Endodermal cell (in vitro differentiated cells): ENCODE data around the gene MTOR. TPM values are rescaled to one million over a fixed set of nuclear protein-coding genes. Genes with fewer than 3 reads are reported as not detected.
A peak's percentile ranks its signal among the peaks of the same experiment; 100 is the strongest.

Source experiments
- DNase-seq: peaks from one replicate; pipeline ENCODE4 v3.0.0-alpha.2; 2017
- H3K27ac ChIP-seq: 2 replicates; pipeline ENCODE4 v1.5.1; 2013; ENCODE audit warnings: mild to moderate bottlenecking, low read depth, low read length, moderate library complexity
- H3K27me3 ChIP-seq: 2 replicates; pipeline ENCODE4 v1.6.1; 2013; ENCODE audit warnings: mild to moderate bottlenecking, low read length, moderate library complexity; ENCODE audit not compliant: insufficient read depth, control insufficient read depth, poor library complexity, severe bottlenecking
- H3K36me3 ChIP-seq: 2 replicates; pipeline ENCODE4 v1.7.0; 2013; ENCODE audit warnings: mild to moderate bottlenecking, low read length, moderate library complexity; ENCODE audit not compliant: control insufficient read depth, insufficient read depth
- H3K4me1 ChIP-seq: one replicate; pipeline ENCODE4 v1.7.0; 2013; ENCODE audit warnings: low read length; ENCODE audit not compliant: control insufficient read depth, insufficient read depth
- H3K4me3 ChIP-seq: 2 replicates; pipeline ENCODE4 v1.5.1; 2013; ENCODE audit warnings: mild to moderate bottlenecking, low read length, moderate library complexity
- H3K9ac ChIP-seq: 2 replicates; pipeline ENCODE4 v1.6.1; 2013; ENCODE audit warnings: mild to moderate bottlenecking, low read length, moderate library complexity; ENCODE audit not compliant: poor library complexity, severe bottlenecking; ENCODE audit errors: extremely low read depth
- H3K9me3 ChIP-seq: 2 replicates; pipeline ENCODE4 v1.6.1; 2013; ENCODE audit warnings: mild to moderate bottlenecking, low read length, moderate library complexity; ENCODE audit not compliant: control insufficient read depth
- H3K27ac Mint-ChIP-seq: 2 replicates; pipeline ENCODE4 v1.8.0; 2020; ENCODE audit warnings: mixed read lengths
- H3K27me3 Mint-ChIP-seq: 2 replicates; pipeline ENCODE4 v1.8.0; 2021; ENCODE audit warnings: mild to moderate bottlenecking, mixed read lengths; ENCODE audit not compliant: insufficient read depth
- H3K36me3 Mint-ChIP-seq: 2 replicates; pipeline ENCODE4 v1.8.0; 2020; ENCODE audit warnings: low read depth, mixed read lengths
- H3K4me1 Mint-ChIP-seq: 2 replicates; pipeline ENCODE4 v1.8.0; 2020; ENCODE audit warnings: mixed read lengths
- H3K4me3 Mint-ChIP-seq: 2 replicates; pipeline ENCODE4 v1.8.0; 2020; ENCODE audit warnings: mild to moderate bottlenecking, moderate library complexity, mixed read lengths
- H3K9me3 Mint-ChIP-seq: 2 replicates; pipeline ENCODE4 v1.8.0; 2020; ENCODE audit warnings: mild to moderate bottlenecking, mixed read lengths
- WGBS, 2 experiments: methylation state at CpG; one replicate each; pipeline versions ENCODE4 v1.1.5 to v1.1.7; 2013; ENCODE audit warnings: missing lambda C conversion rate in 2 of 2, mixed read lengths in 1 of 2; ENCODE audit not compliant: insufficient coverage in 1 of 2, insufficient read length in 1 of 2; 5-methylcytosine and 5-hydroxymethylcytosine counted together
- total RNA-seq, 2 donors: library from RNA; stranded (reverse); fragmentation: NEBNext Ultra II Directional in 1 of 2; extraction: Animal tissue kit (Norgen Biotek cat#: 25700) in 1 of 2; gene quantifications; 2 replicates in 1 of 2; 3 replicates in 1 of 2; pipeline ENCODE4 v1.2.1, GENCODE V29; 2021
- TF ChIP-seq, protein P1 (sequence below): fragments of 200-600 bp; sonication (generic); conservative IDR thresholded peaks from 2 replicates; pipeline ENCODE4 v1.5.0; 2021; ENCODE audit warnings: antibody characterized with exemption, mild to moderate bottlenecking

The MTOR gene
- total RNA-seq, 2 donors from 2014 or later: 69.0 to 78.3 TPM

- Histone ChIP-seq H3K4me1 (peaks cover 5% of the 10 kb centered on the region), H3K27me3 (no peaks in the 10 kb centered on the region), H3K4me3 (no peak overlapping the region), H3K27ac (no peak overlapping the region), H3K9ac (no peak overlapping the region), H3K9me3 (no peaks in the 10 kb centered on the region), H3K36me3 (peaks cover 75% of the 10 kb centered on the region)
- H3K4me3 Mint-ChIP-seq: no peak overlapping the region
- H3K27me3 Mint-ChIP-seq: peaks cover 2% of the 10 kb centered on the region
- TF ChIP-seq, protein P1, sequence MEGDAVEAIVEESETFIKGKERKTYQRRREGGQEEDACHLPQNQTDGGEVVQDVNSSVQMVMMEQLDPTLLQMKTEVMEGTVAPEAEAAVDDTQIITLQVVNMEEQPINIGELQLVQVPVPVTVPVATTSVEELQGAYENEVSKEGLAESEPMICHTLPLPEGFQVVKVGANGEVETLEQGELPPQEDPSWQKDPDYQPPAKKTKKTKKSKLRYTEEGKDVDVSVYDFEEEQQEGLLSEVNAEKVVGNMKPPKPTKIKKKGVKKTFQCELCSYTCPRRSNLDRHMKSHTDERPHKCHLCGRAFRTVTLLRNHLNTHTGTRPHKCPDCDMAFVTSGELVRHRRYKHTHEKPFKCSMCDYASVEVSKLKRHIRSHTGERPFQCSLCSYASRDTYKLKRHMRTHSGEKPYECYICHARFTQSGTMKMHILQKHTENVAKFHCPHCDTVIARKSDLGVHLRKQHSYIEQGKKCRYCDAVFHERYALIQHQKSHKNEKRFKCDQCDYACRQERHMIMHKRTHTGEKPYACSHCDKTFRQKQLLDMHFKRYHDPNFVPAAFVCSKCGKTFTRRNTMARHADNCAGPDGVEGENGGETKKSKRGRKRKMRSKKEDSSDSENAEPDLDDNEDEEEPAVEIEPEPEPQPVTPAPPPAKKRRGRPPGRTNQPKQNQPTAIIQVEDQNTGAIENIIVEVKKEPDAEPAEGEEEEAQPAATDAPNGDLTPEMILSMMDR: no peak
- H3K36me3 Mint-ChIP-seq: peaks cover 74% of the 10 kb centered on the region
- no peak overlapping the region for H3K27ac Mint-ChIP-seq
- DNase-seq: no peak
- WGBS, 2 experiments: 92 to 100% methylated on average over 2 to 4 of the region's 4 CpGs
- peaks cover 9% of the 10 kb centered on the region for H3K4me1 Mint-ChIP-seq
- H3K9me3 Mint-ChIP-seq: no peaks in the 10 kb centered on the region
Measured at GRCh38 chr1:11229203-11229602, 33.1 kb downstream of the MTOR start.

DNA sequence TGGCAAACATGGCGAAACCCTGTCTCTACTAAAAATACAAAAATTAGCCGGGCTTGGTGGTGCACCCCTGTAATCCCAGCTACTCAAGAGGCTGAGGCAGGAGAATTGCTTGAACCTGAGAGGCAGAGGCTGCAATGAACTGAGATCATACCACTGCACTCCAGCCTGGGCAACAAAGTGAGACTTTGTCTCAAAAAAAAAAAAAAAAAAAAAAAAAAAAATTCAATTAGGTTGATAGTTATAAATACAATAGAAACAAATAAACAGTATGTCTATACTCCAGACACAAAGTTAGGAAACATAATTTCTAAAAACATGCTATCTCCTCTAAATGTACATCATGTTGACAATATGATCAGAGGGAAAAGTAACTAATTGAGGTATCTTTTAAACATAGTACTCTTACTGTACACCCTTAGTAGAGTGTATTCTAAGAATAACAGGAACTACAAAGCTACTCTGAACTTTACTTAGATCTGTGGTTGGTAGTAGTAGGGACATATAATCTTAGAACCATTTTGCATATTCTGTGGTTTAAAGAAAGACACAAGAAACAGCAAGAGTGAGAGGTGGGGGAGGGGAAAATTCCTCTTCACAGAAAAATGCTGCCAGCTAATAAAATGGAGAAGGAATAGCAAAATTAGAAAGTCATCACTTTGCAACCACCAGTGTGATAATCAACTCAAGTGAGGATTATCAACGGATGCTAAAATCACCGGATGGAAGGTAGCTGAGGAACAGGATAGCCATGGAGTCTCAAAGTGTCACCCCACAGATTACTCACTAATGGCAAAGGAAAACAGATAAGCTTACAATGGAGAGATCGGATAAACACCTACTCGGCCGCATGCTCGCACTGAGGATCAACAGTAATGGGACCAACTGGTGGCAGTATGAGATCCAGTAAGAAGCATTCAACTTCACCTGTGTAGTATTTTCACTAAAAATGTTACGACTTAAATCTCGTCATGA is 35.0 kb downstream of the MTOR start:
- TF ChIP-seq, protein P1: no peak
- Mint-ChIP-seq H3K27me3 (peaks cover 2% of the 10 kb centered on the region), H3K4me1 (peaks cover 9% of the 10 kb centered on the region), H3K9me3 (no peaks in the 10 kb centered on the region), H3K4me3 (no peak overlapping the region), H3K27ac (peak overlapping the region; percentile 54), H3K36me3 (peaks cover 66% of the 10 kb centered on the region)
- no peak overlapping the region for H3K9ac ChIP-seq
- DNase-seq: no peak
- H3K36me3 ChIP-seq: peaks cover 70% of the 10 kb centered on the region
- WGBS, 2 experiments: 86 to 89% methylated on average over 9 to 10 of the region's 10 CpGs
- H3K4me3 ChIP-seq: no peak overlapping the region
- H3K9me3 ChIP-seq: no peaks in the 10 kb centered on the region
- peaks cover 5% of the 10 kb centered on the region for H3K4me1 ChIP-seq
- H3K27me3 ChIP-seq: no peaks in the 10 kb centered on the region
- no peak overlapping the region for H3K27ac ChIP-seq

DNA sequence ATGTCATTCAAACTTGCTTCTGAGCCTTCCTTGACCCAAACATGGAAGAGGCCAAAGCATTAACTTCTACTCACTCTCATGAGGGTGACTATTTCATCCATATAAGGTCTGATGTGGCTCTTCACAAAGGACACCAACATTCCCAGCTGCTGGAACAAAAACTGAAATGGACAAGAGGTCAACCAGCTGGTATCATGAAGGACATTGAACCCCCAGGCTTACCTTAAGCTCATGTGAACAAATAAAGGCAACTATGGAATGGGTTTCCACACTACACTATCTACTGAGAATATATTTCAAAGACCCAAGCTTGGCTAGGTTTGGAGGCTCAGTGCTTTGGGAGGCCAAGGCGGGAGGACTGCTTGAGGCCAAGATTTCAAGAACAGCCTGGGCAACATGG is 46.3 kb downstream of the MTOR start:
- no peaks in the 10 kb centered on the region for H3K9me3 Mint-ChIP-seq
- Histone ChIP-seq H3K27ac (no peak overlapping the region), H3K27me3 (no peaks in the 10 kb centered on the region), H3K9me3 (no peaks in the 10 kb centered on the region), H3K4me1 (no peaks in the 10 kb centered on the region), H3K36me3 (peaks cover 87% of the 10 kb centered on the region), H3K9ac (no peak overlapping the region), H3K4me3 (no peak overlapping the region)
- TF ChIP-seq, protein P1: no peak
- 86% methylated on average over 1 of the region's 1 CpG; no CpG with 5 or more reads in 1 of the 2 experiments for WGBS, 2 experiments
- DNase-seq: no peak
- no peaks in the 10 kb centered on the region for H3K27me3 Mint-ChIP-seq
- H3K27ac Mint-ChIP-seq: peak overlapping the region; percentile 59
- H3K4me3 Mint-ChIP-seq: no peak overlapping the region
- peaks cover 9% of the 10 kb centered on the region for H3K4me1 Mint-ChIP-seq
- peaks cover 80% of the 10 kb centered on the region for H3K36me3 Mint-ChIP-seq
